ENCODE results near the gene RPL14.

The RPL14 gene

DNA sequence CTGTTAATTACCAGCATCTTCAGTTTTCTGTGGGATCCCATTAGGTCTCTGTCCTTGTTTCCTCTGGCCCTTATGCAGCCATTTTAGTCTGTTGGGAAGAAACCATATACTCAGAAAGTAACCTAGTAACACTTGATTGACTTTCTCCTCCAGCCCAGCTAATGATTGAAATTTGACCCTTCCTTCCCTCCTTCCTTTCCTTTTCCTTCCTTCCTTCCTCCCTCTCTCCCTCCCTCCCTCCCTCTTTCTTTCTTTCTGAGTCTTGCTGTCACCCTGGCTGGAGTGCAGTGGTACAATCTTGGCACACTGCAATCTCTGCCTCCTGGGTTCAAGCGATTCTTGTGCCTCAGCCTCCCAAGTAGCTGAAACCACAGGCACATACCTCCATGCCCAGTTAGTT is 42.8 kb downstream of the RPL14 start:
- Histone ChIP-seq H3K9me2 (replicated peaks; ENCODE audit: low read depth, low read length) (no peaks in the 10 kb centered on the region), H3K4me3 (ENCODE audit: low read length, poor library complexity, severe bottlenecking) (no peak overlapping the region), H3K4me2 (ENCODE audit: low read depth, low read length, poor library complexity, severe bottlenecking) (no peak overlapping the region), H2AFZ (ENCODE audit: low read length) (no peak overlapping the region), H3K9ac (ENCODE audit: low read depth, low read length, poor library complexity, severe bottlenecking) (no peak overlapping the region), H3K27me3 (ENCODE audit: insufficient read depth, low read length, poor library complexity, severe bottlenecking) (no peaks in the 10 kb centered on the region), H3K9me3 (ENCODE audit: insufficient read depth, low read depth, low read length) (no peaks in the 10 kb centered on the region), H3K79me2 (ENCODE audit: insufficient read depth, low read length) (no peaks in the 10 kb centered on the region), H4K20me1 (ENCODE audit: insufficient read depth, low read length, poor library complexity, severe bottlenecking) (no peaks in the 10 kb centered on the region), H3F3A (ENCODE audit: low read depth) (no peaks in the 10 kb centered on the region), H3K36me3 (ENCODE audit: insufficient read depth, low read length) (no peaks in the 10 kb centered on the region), H3K4me1 (ENCODE audit: insufficient read depth, low read length, poor library complexity, severe bottlenecking) (no peaks in the 10 kb centered on the region)
- TF ChIP-seq EZH2phosphoT487 (IDR thresholded peaks at IDR 0.05; ENCODE audit: borderline replicate concordance) = no peak
- TF ChIP-seq, protein P1, sequence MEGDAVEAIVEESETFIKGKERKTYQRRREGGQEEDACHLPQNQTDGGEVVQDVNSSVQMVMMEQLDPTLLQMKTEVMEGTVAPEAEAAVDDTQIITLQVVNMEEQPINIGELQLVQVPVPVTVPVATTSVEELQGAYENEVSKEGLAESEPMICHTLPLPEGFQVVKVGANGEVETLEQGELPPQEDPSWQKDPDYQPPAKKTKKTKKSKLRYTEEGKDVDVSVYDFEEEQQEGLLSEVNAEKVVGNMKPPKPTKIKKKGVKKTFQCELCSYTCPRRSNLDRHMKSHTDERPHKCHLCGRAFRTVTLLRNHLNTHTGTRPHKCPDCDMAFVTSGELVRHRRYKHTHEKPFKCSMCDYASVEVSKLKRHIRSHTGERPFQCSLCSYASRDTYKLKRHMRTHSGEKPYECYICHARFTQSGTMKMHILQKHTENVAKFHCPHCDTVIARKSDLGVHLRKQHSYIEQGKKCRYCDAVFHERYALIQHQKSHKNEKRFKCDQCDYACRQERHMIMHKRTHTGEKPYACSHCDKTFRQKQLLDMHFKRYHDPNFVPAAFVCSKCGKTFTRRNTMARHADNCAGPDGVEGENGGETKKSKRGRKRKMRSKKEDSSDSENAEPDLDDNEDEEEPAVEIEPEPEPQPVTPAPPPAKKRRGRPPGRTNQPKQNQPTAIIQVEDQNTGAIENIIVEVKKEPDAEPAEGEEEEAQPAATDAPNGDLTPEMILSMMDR (conservative IDR thresholded peaks at IDR 0.05; ENCODE audit: low read length) = no peak

DNA sequence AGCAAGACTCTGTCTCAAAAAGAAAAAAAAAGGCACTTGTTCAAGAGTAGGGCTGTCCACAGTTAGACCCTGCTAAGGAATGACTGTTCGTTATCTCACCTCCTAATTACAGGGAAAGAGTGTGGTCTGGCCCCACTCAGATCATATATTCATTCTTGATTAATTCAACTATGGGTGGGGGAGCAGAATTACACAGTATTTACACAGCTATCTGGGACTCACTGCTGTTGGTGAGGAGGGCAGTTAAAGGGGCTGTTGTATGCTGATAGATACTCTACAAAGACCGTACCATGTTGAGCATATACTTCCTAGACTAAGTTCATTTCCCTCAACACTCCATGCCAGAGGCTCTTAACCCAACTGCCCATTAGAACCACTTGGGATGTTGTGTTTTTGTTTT is 44.9 kb downstream of the RPL14 start:
- Histone ChIP-seq H3K4me2 (ENCODE audit: low read depth, low read length, poor library complexity, severe bottlenecking) (no peak overlapping the region), H3K27me3 (ENCODE audit: insufficient read depth, low read length, poor library complexity, severe bottlenecking) (no peaks in the 10 kb centered on the region), H3F3A (ENCODE audit: low read depth) (no peaks in the 10 kb centered on the region), H3K9me2 (replicated peaks; ENCODE audit: low read depth, low read length) (no peaks in the 10 kb centered on the region), H3K36me3 (ENCODE audit: insufficient read depth, low read length) (no peaks in the 10 kb centered on the region), H3K9me3 (ENCODE audit: insufficient read depth, low read depth, low read length) (no peaks in the 10 kb centered on the region), H3K79me2 (ENCODE audit: insufficient read depth, low read length) (peaks cover 7% of the 10 kb centered on the region; the same call in 1 of the 2 replicates), H3K4me3 (ENCODE audit: low read length, poor library complexity, severe bottlenecking) (no peak overlapping the region), H4K20me1 (ENCODE audit: insufficient read depth, low read length, poor library complexity, severe bottlenecking) (no peaks in the 10 kb centered on the region), H3K9ac (ENCODE audit: low read depth, low read length, poor library complexity, severe bottlenecking) (no peak overlapping the region), H2AFZ (ENCODE audit: low read length) (no peak overlapping the region), H3K4me1 (ENCODE audit: insufficient read depth, low read length, poor library complexity, severe bottlenecking) (peaks cover 5% of the 10 kb centered on the region)
- TF ChIP-seq EZH2phosphoT487 (IDR thresholded peaks at IDR 0.05; ENCODE audit: borderline replicate concordance) = no peak
- TF ChIP-seq, protein P1 (conservative IDR thresholded peaks at IDR 0.05; ENCODE audit: low read length) = no peak

DNA sequence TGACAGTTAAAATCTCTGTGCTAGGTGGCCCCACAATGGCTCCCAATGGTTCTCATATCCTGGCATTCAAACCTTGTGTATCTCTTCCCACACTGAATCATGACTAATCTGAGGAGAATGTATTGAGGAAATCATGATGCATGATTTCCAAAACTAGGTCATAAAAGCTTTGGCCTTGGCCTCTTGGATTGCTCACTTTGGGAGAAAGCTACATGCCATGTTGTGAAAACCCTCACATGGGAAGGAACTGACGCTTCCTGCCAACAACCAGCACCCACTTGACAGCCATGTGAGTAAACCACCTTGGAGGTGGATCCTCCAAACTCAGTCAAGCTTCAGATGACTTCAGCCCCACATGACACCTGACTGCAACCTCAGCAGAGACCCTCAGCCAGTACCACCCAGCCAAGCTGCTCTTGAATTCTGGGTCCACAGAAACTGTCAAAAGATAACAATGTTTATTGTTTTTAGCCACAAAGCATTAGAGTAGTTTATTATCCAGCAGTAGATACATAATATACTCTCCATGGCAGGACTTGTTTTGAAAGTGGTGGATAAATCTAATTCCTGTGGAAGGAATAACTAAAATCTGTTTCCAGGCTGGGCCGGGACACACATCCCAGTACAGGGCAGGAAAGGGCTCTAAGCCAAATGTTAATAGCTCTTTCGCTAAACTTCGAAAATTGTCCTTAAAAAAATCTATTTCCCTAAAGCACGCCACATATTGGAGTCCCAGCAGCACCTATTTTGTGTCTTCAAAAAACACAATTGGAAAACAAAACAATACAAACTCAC is 47.7 kb downstream of the RPL14 start:
- Histone ChIP-seq H3K9me3 (ENCODE audit: insufficient read depth, low read depth, low read length) (no peaks in the 10 kb centered on the region), H3K4me1 (ENCODE audit: insufficient read depth, low read length, poor library complexity, severe bottlenecking) (peaks cover 9% of the 10 kb centered on the region), H3K36me3 (ENCODE audit: insufficient read depth, low read length) (no peaks in the 10 kb centered on the region), H3K4me3 (ENCODE audit: low read length, poor library complexity, severe bottlenecking) (peak overlapping the region; percentile 95), H4K20me1 (ENCODE audit: insufficient read depth, low read length, poor library complexity, severe bottlenecking) (no peaks in the 10 kb centered on the region), H3K9me2 (replicated peaks; ENCODE audit: low read depth, low read length) (no peaks in the 10 kb centered on the region), H3K4me2 (ENCODE audit: low read depth, low read length, poor library complexity, severe bottlenecking) (peak overlapping the region; percentile 98), H3K27me3 (ENCODE audit: insufficient read depth, low read length, poor library complexity, severe bottlenecking) (no peaks in the 10 kb centered on the region), H3F3A (ENCODE audit: low read depth) (no peaks in the 10 kb centered on the region), H3K79me2 (ENCODE audit: insufficient read depth, low read length) (peaks cover 7% of the 10 kb centered on the region; the same call in 1 of the 2 replicates), H2AFZ (ENCODE audit: low read length) (peak overlapping the region; percentile 100; the same call in 1 of the 2 replicates), H3K9ac (ENCODE audit: low read depth, low read length, poor library complexity, severe bottlenecking) (peak overlapping the region; percentile 73)
- TF ChIP-seq, protein P1 (conservative IDR thresholded peaks at IDR 0.05; ENCODE audit: low read length) = no peak
- no peak for TF ChIP-seq EZH2phosphoT487 (IDR thresholded peaks at IDR 0.05; ENCODE audit: borderline replicate concordance)

Data from Loucy (cell line).